ENCODE data around the gene SERPINA4.
"Not testable (repeated sequence)": the region's sequence is repeated elsewhere in the genome, so short reads cannot be mapped to it uniquely, and the experiment has no call there.

SERPINA4 gene

GRCh38 chr14:94594441-94594840, 33.2 kb downstream of the SERPINA4 start:
- DNase-seq = no peak

- DNase-seq = no peak
Measured at GRCh38 chr14:94595912-94596311, 34.7 kb downstream of the SERPINA4 start.

- DNase-seq = no peak
Measured at GRCh38 chr14:94596361-94596760, 35.1 kb downstream of the SERPINA4 start.

GRCh38 chr14:94597788-94598187, 36.5 kb downstream of the SERPINA4 start:
- DNase-seq = no peak

- no peak for DNase-seq
Measured at GRCh38 chr14:94598506-94598815, 37.2 kb downstream of the SERPINA4 start.

GRCh38 chr14:94598816-94599655, 37.8 kb downstream of the SERPINA4 start:
- DNase-seq = no peak

- DNase-seq = no peak
Measured at GRCh38 chr14:94599656-94600004, 38.4 kb downstream of the SERPINA4 start.

- DNase-seq = no peak
Measured at GRCh38 chr14:94600148-94600545, 38.9 kb downstream of the SERPINA4 start.

GRCh38 chr14:94601884-94602391, 40.7 kb downstream of the SERPINA4 start:
- DNase-seq = no peak

GRCh38 chr14:94602722-94603121, 41.5 kb downstream of the SERPINA4 start:
- no peak for DNase-seq

GRCh38 chr14:94605361-94605760, 44.1 kb downstream of the SERPINA4 start:
- DNase-seq = no peak

GRCh38 chr14:94608966-94609365, 47.7 kb downstream of the SERPINA4 start:
- DNase-seq = not testable (repeated sequence)

GRCh38 chr14:94611179-94611578, 49.9 kb downstream of the SERPINA4 start:
- DNase-seq = no peak

GRCh38 chr14:94612174-94612573, 50.9 kb downstream of the SERPINA4 start, which contains the start of gene SERPINA3:
Gene SERPINA3, plus strand, starts transcription at chr14:94612391. Its CDS starts 2,051 bp downstream, at chr14:94614442.
- DNase-seq = no peak

GRCh38 chr14:94612580-94613554, 51.6 kb downstream of the SERPINA4 start:
- no peak for DNase-seq

- no peak for DNase-seq
Measured at GRCh38 chr14:94613720-94614644, 52.7 kb downstream of the SERPINA4 start.

GRCh38 chr14:94614802-94615201, 53.6 kb downstream of the SERPINA4 start:
- DNase-seq = no peak

GRCh38 chr14:94615254-94615653, 54.0 kb downstream of the SERPINA4 start:
- no peak for DNase-seq

GRCh38 chr14:94615823-94616570, 54.8 kb downstream of the SERPINA4 start:
- DNase-seq = no peak

- DNase-seq = no peak
Measured at GRCh38 chr14:94617366-94617941, 56.2 kb downstream of the SERPINA4 start.
